GM21423 (cell line): ENCODE data around the gene PTCH1.
A peak's percentile ranks its signal among the peaks of the same experiment; 100 is the strongest.

ENCODE experiments used
- ATAC-seq: cut with Tn5 transposase; IDR thresholded peaks from one replicate; pipeline ENCODE4 v1.9.1; 2021; ENCODE audit warnings: mild to moderate bottlenecking, moderate library complexity; ENCODE audit not compliant: unreplicated experiment

PTCH1 gene

DNA sequence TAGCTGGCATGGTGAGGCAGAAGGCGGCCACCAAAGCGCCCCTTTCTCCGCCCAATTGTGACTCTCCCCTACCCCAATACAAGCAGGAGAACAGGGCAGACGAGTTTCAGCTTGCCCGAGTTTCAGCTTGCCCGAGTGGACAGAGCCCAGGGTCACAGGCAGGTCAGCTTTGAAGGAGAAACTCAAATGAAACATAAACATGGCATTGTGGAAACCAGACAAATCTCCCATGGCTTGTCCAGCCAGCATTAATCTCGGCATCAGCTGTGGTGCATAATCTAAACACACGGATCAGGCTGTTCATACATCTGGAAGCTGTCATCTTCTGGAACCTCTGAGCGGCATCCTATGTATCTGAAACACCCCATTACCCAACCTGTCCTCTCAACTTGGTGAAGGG, 16.9 kb downstream of the PTCH1 start:
- ATAC-seq: no peak

GRCh38 chr9:95499046-95499676, 17.6 kb downstream of the PTCH1 start:
- no peak for ATAC-seq

DNA sequence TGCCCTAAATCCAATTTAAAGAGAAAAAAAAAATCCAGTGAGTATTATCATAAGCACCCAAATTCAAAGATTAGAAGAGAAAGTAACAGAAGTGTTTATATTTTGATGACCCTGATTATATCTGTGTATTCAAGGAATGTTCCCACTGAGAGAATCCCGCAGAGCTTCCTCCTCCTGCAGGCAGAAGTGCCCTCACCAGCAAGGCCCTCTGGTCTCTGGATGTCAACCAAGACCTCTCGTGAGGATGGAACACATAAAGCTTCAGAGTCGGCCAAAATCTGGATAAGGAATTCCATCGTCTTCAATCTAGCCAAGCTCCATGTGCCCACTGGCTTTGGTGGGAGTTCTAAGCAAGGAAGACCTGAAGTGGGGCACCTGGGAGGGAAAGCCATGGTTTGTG, 18.1 kb downstream of the PTCH1 start:
- ATAC-seq: no peak

- no peak for ATAC-seq
These were observed 19.0 kb downstream of the PTCH1 start for GRCh38 chr9:95497772-95498171.

- no peak for ATAC-seq
These were observed 20.1 kb downstream of the PTCH1 start for GRCh38 chr9:95496687-95497086.

- no peak for ATAC-seq
These were observed 20.8 kb downstream of the PTCH1 start for GRCh38 chr9:95495961-95496360.

DNA sequence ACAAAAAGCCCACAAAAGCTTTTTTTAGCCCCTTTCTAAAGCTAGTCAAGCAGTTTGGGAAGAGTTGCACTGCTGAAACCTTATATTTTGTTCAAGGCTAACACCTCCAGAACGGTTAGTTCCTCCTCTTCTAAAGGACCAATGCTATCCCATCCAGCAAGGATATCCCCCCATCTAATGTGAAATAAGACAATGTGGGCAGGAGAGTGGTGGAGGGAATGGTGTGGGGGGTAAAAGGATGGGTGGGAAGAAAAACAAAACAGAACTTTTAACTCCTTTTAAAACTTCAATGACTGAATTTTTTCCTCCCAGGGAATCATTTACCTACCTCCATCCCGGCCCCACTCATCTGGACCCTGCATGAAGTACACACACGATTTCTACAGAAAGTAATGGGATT, 21.2 kb downstream of the PTCH1 start:
- no peak for ATAC-seq

- peak; percentile 93 for ATAC-seq
These were observed 22.1 kb downstream of the PTCH1 start for GRCh38 chr9:95494416-95495371.

- no peak for ATAC-seq
These were observed 22.8 kb downstream of the PTCH1 start for GRCh38 chr9:95494022-95494415.

DNA sequence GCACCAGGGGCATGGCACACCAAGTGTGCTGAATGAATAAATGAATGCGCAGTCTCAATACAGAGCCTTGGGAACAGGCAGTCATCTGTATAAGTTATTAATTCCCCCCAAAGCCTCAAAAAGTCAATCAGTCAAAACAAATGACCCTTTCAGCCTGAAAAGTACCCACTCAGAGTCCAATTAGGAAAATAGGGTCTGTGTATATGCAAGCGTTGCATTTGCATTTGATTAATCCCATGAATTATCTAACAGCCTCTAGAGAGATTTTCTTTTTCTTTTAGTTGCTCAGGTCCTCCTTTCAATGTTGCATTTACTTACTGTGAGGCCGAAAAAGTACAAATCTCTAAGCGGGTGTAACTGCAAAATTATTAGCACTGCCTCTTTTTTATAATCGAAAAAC, 23.4 kb downstream of the PTCH1 start:
- no peak for ATAC-seq

DNA sequence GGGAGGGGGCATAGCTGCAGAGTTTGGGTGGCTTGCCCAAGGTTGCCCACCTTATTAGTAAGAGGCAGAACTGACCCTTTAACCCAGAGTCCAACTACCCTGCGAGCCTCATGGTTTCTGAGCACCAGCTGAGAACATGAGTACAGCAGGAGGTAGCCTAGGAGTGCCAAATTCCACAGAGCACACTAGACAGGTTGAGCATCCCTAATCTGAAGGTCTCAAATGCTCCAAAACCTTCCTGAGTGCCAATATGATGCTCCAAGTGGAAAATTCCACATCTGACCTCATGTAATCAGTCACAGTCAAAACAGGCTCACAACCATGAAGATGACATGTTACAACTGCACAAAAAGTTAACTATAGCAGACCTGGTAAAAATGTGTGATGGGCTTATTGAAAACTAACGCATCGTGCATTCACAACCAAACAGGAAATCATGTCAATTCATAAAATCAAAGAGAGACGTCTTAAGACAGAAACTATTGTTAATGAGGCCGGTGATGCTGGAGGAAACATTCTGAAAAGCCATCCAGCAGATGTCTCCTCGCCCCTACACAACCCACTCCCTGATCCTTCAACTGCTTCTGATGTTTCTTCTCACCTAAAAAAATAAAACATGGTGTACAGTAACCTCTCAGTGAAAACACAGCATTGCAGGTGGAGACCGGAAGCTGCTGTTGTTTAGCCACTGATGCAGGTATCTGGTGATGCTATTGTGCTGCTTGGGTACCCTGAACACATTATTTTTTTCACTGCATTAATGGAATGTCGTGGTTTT, 25.0 kb downstream of the PTCH1 start:
- ATAC-seq: no peak

GRCh38 chr9:95488954-95489353, 27.8 kb downstream of the PTCH1 start:
- no peak for ATAC-seq

- no peak for ATAC-seq
These were observed 30.5 kb downstream of the PTCH1 start for GRCh38 chr9:95486318-95486717.

DNA sequence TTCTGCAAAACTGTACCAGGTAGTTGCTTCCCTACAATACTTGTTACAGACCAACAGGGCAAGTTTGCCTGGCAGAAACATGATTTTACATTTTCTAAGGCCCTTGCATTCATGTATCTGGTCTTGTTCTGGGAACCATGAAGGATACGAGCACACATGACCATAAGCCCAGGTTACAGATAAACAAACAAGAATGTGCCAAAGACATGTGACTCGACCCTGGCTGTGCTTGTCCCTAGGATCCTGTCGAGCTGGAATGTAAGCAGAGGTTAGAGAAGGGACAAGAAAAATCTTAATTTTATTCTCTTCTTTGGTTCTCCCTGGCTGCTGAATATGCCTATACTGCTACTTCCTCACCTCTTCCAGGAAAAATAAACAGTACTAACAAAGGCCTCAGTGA, 32.5 kb downstream of the PTCH1 start:
- no peak for ATAC-seq

- no peak for ATAC-seq
These were observed 33.3 kb downstream of the PTCH1 start for GRCh38 chr9:95483431-95483830.

DNA sequence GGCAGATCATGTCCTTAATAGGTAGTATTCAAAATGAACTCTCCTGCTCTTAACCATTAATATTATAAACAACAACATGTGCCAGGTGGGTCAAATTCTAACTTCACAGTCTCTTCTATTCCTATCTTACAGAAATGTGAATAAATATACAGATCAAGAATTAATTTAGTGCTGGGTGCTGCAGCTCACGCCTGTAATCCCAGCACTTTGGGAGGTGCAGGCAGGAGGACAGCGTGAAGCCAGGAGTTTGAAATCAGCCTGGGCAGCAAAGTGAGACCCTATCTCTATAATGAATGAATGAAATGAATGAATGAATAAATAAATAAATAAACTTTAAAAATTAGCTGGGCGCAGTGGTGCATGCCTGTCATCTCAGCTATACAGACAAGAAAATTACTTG, 34.1 kb downstream of the PTCH1 start:
- ATAC-seq: no peak

DNA sequence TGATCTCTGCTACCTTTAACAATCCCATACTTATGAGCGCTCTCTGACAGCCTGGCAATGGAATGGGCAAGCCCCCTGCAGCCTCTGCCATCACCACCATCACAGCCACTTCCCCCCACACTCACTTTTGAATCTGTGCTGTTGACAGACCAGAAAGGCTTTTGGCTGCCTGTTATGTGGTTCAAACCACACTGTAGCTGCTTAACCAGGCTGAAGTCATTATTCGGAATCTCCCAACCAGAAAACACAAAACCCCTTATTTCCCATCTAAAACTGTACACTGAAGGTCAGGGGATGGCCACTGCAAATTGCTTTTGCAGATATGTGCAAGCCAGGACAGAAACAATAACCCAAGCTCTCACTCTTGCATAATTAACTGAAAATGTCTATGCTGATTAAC, 35.8 kb downstream of the PTCH1 start:
- no peak for ATAC-seq

- no peak for ATAC-seq
These were observed 36.4 kb downstream of the PTCH1 start for GRCh38 chr9:95480346-95480745.

- no peak for ATAC-seq
These were observed 37.4 kb downstream of the PTCH1 start for GRCh38 chr9:95479330-95479729.

- no peak for ATAC-seq
These were observed 38.4 kb downstream of the PTCH1 start for GRCh38 chr9:95478335-95478734.

- ATAC-seq: no peak
These were observed 38.9 kb downstream of the PTCH1 start for GRCh38 chr9:95477885-95478284.

DNA sequence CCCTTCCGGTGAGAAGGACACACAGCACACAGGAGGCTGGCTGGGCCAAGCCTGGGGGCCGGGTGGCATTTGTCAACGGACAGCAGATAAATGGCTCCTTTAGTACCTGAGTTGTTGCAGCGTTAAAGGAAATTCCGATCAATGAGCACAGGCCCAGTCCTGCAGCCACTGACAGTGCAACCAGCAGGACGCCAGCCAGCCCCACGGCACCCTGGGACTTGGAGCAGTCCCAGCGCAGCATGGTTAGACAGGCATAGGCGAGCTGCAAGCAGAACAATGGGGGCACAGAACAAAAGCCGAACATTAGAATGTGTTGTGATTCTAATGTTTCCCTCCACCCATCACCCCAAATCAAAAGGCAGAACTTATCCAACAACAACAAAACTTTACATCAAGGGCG, 39.3 kb downstream of the PTCH1 start:
- no peak for ATAC-seq
